Measurements from ENCODE around the gene RARA.

DNA sequence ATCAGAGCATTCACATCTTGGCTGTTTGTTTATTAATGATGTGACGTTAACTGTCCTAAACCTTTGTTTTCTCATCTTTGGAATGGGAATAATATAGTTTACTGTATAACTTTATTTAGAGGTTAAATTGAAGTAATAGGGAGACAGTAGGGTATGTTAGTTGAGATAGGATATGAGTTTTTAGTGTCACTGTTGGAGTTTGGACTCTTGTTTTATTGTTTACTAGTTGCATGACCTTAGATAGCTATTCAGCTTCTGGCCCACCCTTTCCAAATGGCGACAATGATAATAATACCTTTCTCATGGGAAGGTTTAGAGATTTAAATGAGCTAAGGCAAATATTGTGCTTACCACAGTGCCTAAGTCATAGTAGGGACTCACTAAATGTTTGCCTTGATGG lies 49.5 kb upstream of the RARA start:
- TF ChIP-seq EZH2 (IDR thresholded peaks at IDR 0.05; ENCODE audit: borderline replicate concordance, low read depth, low read length, severe bottlenecking) = no peak
- TF ChIP-seq, protein P1, sequence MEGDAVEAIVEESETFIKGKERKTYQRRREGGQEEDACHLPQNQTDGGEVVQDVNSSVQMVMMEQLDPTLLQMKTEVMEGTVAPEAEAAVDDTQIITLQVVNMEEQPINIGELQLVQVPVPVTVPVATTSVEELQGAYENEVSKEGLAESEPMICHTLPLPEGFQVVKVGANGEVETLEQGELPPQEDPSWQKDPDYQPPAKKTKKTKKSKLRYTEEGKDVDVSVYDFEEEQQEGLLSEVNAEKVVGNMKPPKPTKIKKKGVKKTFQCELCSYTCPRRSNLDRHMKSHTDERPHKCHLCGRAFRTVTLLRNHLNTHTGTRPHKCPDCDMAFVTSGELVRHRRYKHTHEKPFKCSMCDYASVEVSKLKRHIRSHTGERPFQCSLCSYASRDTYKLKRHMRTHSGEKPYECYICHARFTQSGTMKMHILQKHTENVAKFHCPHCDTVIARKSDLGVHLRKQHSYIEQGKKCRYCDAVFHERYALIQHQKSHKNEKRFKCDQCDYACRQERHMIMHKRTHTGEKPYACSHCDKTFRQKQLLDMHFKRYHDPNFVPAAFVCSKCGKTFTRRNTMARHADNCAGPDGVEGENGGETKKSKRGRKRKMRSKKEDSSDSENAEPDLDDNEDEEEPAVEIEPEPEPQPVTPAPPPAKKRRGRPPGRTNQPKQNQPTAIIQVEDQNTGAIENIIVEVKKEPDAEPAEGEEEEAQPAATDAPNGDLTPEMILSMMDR (IDR thresholded peaks at IDR 0.05; ENCODE audit: borderline replicate concordance, extremely low read depth, low read length, poor library complexity, severe bottlenecking) = no peak
